CD4-positive, alpha-beta T cell treated with Interferon alpha-2 for 1 hour (primary cell): Measurements from ENCODE around the gene JMJD6.
"Not testable (repeated sequence)": the region's sequence is repeated elsewhere in the genome, so short reads cannot be mapped to it uniquely, and the experiment has no call there.

ENCODE experiments used
- DNase-seq, 2 donors: peaks; one replicate each; pipeline ENCODE4 v3.0.0-alpha.2; 2020 to 2022

Gene JMJD6

GRCh38 chr17:76726231-76726775 lies at the start of gene JMJD6:
TSS of gene JMJD6 (minus strand) at chr17:76726606. CDS start at chr17:76726475, 131 bp downstream.
- peak; percentile 96 to 97 for DNase-seq

- no peak for DNase-seq
Measured at GRCh38 chr17:76775021-76775600, 48.7 kb upstream of the JMJD6 start.

GRCh38 chr17:76772842-76773525 lies 46.6 kb upstream of the JMJD6 start:
- DNase-seq = peak; percentile 45 to 79

DNA sequence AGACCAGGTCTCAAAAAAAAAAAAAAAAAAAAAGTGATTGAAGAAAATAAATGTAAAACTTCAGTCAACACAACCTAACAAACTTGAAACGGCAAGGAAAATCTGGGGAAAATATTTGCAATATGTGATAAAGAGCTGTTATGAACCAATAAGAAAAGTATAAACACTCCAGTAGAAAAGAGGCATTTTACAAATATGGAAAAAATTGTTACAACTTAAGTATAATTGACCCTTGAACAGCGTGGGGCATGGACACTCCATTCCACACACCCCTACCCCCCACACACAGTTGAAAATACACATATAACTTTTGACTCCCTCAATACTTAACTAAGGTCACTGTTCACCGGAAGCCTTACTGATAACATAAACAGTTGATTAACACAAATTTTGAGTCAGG lies 32.2 kb upstream of the JMJD6 start:
- DNase-seq = no peak

- no peak for DNase-seq
Measured at GRCh38 chr17:76757256-76757655, 30.9 kb upstream of the JMJD6 start.

GRCh38 chr17:76755285-76755684 lies 28.9 kb upstream of the JMJD6 start:
- DNase-seq = no peak

GRCh38 chr17:76753061-76753961 lies 26.9 kb upstream of the JMJD6 start:
- peak; percentile 48 to 79 for DNase-seq

DNA sequence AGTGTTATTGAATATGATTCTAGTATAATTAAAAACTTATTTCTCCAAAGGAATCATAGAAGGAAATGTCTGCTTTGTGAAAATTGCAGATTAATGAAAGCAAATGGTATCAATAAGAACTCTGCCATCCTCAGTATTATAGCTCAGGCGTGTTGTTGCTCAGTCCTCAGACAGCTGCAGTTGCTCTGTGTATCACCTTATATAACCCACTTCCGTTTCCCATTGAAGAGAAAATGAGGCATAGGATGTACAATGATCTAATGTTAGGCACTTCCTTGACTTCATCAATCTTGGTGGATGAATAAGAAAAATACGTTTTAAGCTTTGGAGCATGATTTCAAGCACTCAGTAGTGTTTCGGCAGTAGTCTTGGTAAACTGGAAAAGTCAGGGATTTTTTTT lies 25.6 kb upstream of the JMJD6 start:
- peak in 1 of 2 donors; percentile 67 for DNase-seq

DNA sequence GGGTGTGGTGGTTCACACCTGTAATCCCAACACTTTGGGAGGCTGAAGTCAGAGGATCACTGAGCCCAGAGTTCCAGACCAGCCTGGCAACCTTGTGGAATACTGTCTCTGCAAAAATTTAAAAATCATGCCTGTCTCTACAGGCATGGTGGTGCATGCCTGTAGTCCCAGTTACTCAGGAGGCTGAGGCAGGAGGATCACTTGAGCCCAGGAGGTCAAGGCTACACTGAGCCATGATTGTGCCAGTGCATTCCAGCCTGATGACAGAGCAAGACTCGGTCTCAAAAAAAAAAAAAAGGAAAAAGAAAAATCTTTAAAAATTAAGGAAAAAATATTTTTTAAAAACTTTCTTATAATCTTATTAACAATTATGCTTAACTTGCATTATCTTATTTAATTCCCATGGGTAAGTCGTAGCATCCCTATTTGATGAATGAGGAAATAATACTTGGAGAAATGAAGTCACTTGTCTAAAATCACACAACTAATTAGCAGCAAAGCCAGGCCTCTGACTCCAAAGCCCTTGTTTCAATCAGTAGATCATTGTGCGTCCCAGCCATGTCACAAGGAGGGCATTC lies 25.1 kb upstream of the JMJD6 start:
- DNase-seq = no peak

- no peak for DNase-seq
Measured at GRCh38 chr17:76748657-76749056, 22.3 kb upstream of the JMJD6 start.

DNA sequence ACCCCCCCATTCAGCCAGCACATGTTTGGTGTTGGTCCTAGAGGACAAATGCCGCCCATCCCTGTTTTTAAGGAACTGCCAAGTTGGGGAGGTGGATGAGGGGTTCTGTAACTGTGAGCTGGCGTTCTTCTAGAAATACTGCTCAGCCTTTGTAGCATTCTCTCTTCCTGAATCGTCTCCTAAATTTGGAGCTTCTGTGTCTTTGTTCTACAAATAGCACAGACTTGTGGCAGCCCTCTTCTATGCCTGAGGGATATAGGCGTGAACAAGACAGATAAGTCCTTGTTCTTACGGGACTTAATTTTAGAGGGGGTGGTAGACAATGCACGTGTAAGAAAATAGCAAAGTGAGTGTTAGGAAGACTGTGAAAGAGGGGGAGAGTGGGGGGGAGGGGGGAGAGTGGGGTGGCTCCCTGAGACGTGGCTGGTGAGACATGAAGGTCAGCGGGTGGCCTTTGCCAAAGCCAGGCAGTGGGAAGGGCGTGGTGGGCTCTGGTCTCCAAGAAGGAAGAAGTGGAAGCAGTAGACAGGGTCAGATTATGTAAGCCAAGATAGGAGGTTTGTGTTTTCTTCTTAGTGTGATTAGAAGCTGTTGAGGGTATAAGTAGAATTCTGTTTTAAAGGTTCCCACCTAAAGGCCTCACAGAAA lies 21.4 kb upstream of the JMJD6 start:
- DNase-seq = no peak

DNA sequence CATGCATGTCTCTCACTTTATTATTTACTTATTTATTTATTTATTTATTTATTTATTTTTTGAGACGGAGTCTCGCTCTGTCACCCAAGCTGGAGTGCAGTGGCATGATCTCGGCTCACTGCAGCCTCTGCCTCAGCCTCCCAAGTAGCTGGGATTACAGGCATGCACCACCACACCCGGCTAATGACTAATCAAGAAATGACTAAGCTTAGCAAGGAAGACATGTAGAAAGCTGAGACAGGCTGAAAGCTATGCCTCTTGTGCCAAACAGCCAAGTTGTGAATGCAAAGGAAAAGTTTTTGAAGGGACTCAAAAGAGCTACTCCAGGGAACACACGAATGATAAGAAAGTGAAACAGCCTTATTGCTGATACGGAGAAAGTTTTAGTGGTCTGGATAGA lies 19.4 kb upstream of the JMJD6 start:
- not testable (repeated sequence) for DNase-seq

- no peak for DNase-seq
Measured at GRCh38 chr17:76744747-76745146, 18.3 kb upstream of the JMJD6 start.

GRCh38 chr17:76742958-76743357 lies 16.6 kb upstream of the JMJD6 start:
- DNase-seq = no peak

DNA sequence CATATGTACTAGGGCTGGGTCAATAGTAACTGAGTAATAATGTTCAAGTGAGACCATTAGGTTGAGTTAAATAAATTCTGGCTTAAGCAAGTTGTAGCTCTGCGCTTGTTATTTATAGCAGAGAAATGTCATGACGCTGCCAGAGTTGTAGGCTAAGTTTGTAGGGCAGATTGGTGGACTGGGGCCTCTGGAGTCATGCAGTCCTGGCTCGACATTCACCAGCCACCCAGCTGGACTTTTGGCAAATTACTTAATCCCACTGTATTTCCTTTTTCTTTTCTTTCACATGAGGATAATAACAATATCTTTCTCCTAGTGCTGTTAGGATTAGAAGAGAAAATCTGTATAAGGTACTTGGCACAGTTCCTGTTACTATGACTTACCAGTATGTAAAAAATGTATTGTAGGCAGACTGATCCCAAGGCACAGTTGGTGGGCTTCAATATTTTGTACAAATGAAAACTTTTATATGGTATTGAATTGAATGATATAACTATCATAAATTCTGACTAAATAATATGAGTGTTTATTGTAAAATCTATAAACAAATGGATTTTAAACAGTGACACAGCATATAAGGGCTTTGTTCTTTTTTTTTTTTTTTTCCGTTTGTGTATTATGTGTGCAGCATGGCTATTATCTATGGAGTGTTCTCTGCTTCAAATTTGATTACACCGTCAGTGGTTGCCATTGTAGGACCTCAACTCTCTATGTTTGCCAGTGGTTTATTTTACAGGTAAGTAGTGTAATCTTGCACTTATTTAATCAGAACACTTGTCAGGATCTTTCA lies 14.1 kb upstream of the JMJD6 start:
- no peak for DNase-seq

- DNase-seq = not testable (repeated sequence)
Measured at GRCh38 chr17:76739568-76740115, 13.2 kb upstream of the JMJD6 start.

DNA sequence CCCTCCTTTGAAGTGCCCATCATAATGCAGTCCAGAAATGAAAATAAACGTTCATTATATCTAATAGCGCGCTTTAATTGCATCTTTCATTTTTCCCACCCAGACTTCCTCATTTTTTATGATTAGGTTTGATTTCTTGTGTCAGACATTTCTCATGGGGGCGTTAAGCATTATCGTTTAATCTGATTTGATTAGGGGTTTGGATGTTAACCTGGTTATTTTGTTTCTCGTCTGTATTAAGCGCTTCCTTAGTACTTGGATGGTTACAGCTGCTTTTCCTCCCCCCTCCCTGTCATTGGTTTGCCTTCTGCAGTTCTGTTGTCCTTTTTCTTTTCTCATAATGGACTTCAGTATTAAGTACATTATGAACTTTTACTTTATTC lies 12.1 kb upstream of the JMJD6 start:
- DNase-seq = no peak

GRCh38 chr17:76737676-76738467 lies 11.5 kb upstream of the JMJD6 start, which contains the start of gene MFSD11:
TSS of gene MFSD11 (plus strand) at chr17:76738119. CDS start at chr17:76738353, 234 bp downstream.
- peak; percentile 91 to 93 for DNase-seq

DNA sequence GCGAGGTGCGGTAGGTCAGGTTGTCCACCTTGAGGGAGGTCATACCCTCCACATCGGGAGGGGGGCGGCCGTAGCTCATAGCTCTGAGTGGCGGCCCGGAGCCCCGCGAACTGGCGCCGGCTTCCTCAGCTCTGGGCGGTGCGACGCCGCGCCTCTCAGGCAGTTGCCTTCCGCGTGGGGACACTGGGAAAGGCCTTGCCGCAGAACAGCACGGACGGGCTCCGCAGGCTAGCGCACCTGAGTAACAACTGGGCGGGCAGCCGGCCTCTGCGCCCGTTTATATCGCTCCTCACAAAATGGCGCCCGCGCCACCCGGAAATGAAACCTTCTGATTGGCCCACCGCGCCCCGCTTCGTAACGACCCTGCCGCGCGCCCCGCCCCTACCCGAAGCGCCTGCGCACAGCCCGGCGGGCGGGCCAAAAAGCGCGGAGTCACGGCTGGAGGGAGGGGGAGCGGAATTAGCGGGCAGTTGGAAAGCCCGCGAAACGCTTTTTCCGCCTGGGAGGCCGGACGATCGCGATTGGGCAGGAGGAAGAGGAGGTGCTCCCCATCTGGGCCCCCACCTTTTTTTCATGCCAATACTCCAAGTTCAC lies 10.8 kb upstream of the JMJD6 start, which contains the start of gene SRSF2:
SRSF2 (minus strand) TSS at position 250 of the 594 bp plus-strand sequence; CDS start at position 79, 171 bp downstream.
- peak; percentile 99 to 100 for DNase-seq
